HEK293T (cell line): ENCODE measurements around the gene CRYM.
"Not testable (repeated sequence)": the region's sequence is repeated elsewhere in the genome, so short reads cannot be mapped to it uniquely, and the experiment has no call there.

Experiments used
- ARNT ChIP-seq: fragments of 450-650 bp; IDR thresholded peaks from 2 replicates; pipeline ENCODE4 v1.6.1; 2017; ENCODE audit warnings: mild to moderate bottlenecking
- CTBP1 ChIP-seq: fragments of 450-650 bp; IDR thresholded peaks from 2 replicates; pipeline ENCODE4 v1.6.1; 2016; ENCODE audit warnings: borderline replicate concordance
- FOXA1 ChIP-seq: fragments of 450-650 bp; IDR thresholded peaks from 2 replicates; pipeline ENCODE4 v1.6.1; 2016; ENCODE audit warnings: mild to moderate bottlenecking
- FOXK2 ChIP-seq: fragments of 450-650 bp; IDR thresholded peaks from 2 replicates; pipeline ENCODE4 v1.6.1; 2016; ENCODE audit warnings: mild to moderate bottlenecking
- FOXM1 ChIP-seq: fragments of 450-650 bp; IDR thresholded peaks from 2 replicates; pipeline ENCODE4 v1.6.1; 2017; ENCODE audit warnings: mild to moderate bottlenecking, borderline replicate concordance
- HDGF ChIP-seq: fragments of 450-650 bp; IDR thresholded peaks from 2 replicates; pipeline ENCODE4 v1.6.1; 2017; ENCODE audit warnings: antibody characterized with exemption, borderline replicate concordance
- LEF1 ChIP-seq: fragments of 450-650 bp; IDR thresholded peaks from 2 replicates; pipeline ENCODE4 v1.6.1; 2017; ENCODE audit warnings: mild to moderate bottlenecking, borderline replicate concordance
- PKNOX1 ChIP-seq: fragments of 450-650 bp; IDR thresholded peaks from 2 replicates; pipeline ENCODE4 v1.6.1; 2016
- SP1 ChIP-seq: fragments of 450-650 bp; IDR thresholded peaks from 2 replicates; pipeline ENCODE4 v1.6.1; 2017
- TARDBP ChIP-seq: fragments of 450-650 bp; IDR thresholded peaks from 2 replicates; pipeline ENCODE4 v1.6.1; 2016
- ZNF384 ChIP-seq: fragments of 450-650 bp; IDR thresholded peaks from 2 replicates; pipeline ENCODE4 v1.6.1; 2016

GRCh38 chr16:21306712-21307111, 28.6 kb upstream of the CRYM start:
- not testable (repeated sequence) for TF ChIP-seq SP1, FOXM1, LEF1, PKNOX1, FOXA1, CTBP1, FOXK2, HDGF, ZNF384, TARDBP, ARNT
